Right ventricle myocardium inferior (tissue), 1 donor: ENCODE data around the gene TASOR. TPM values are rescaled to one million over a fixed set of nuclear protein-coding genes. Genes with fewer than 3 reads are reported as not detected.
A peak's percentile ranks its signal among the peaks of the same experiment; 100 is the strongest.

Source experiments
- ATAC-seq: fragments of 200-7000 bp; cut with Tn5 transposase; one replicate; pipeline ENCODE4 v1.9.1; 2020; ENCODE audit warnings: mild to moderate bottlenecking, moderate library complexity
- DNase-seq: peaks from one replicate; pipeline ENCODE4 v3.0.0; 2021; ENCODE audit errors: missing footprints
- intact Hi-C: fragments of 100-400 bp; cut with DNase I; formaldehyde crosslinking; loops from one replicate; pipeline ENCODE4 v1.11.0; 2022
- total RNA-seq: library from RNA; stranded (reverse); fragmentation: NEBNext Ultra II Directional; extraction: Animal tissue kit (Norgen Biotek cat#: 25700); gene quantifications from one replicate; pipeline ENCODE4 v1.2.1, GENCODE V29; 2021
- donor health status: DM: no; HTN: yes; CAD: no; lungs with severe emphysema.

The TASOR gene
- total RNA-seq, 1 donor from 2014 or later = 25.1 TPM

DNA sequence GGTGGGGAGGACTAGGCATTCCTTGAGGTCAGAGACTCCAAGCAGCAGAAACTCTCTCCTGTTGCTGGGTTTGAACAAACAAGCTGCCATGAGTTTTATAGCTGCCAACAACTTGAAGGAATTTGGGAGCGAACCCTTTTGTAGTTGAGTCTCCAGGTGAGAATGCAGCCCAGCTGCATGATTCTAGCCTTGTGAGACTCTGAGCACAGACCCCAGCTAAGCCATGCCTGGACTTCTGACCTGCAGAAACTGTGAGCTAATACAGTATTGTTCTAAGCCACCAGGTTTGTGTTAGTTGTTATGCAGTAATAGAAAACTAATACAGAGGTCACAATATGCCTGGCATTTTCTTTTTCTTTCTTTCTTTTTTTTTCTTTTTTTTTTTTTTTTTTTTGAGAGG, 6.2 kb upstream of the TASOR start:
- no peak for DNase-seq
- intact Hi-C loops = loop anchor here (10.0 kb wide), 1 partner anchor 465 kb away; no protein-coding TSS in a partner anchor
- ATAC-seq = no peak

- intact Hi-C loops = loop anchor here (10.0 kb wide), 1 partner anchor 467 kb away; no protein-coding TSS in a partner anchor
- DNase-seq (no peak), ATAC-seq (no peak)
These were observed 5.1 kb upstream of the TASOR start for GRCh38 chr3:56688191-56688590.

GRCh38 chr3:56684029-56684428, 964 bp upstream of the TASOR start:
- intact Hi-C loops = loop anchor here (10.0 kb wide), 1 partner anchor 471 kb away; no protein-coding TSS in a partner anchor
- ATAC-seq (no peak), DNase-seq (no peak)

DNA sequence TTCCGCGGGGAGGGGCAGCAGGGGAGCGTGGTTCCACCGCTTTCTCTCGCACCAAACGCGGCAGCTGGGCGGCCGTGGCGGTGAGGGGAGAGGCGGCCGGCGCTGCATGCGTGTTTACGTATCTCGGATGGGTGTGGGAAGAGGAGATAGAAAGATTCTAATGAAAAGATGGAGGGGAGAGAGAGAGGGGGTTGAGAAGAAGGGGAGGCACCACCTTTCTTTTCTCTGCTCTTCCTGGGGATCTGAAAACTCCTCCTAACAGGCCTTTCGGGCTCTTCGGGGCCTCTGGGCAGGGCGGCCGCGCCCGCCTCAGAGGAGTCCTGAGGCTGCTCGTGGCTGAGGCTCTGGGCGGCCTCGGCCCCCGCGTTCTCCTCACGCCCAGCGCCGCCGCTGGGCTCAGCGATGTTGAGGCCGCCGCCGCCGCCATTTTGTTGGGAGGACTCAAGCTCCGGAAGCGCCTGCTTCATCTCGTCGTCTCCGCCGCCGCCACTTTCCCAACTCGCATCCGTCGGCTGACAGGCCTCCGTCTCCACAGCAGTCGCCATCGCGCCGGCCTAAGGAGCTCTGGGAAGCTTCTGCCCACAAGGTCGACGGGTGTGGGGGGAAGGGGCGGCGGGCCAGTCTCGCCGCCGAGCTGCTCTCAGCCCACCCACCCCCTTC, 473 bp downstream of the TASOR start:
- peak; percentile 84 for ATAC-seq
- peak; percentile 88 for DNase-seq
- intact Hi-C loops = loop anchor here (10.0 kb wide), 1 partner anchor 472 kb away; no protein-coding TSS in a partner anchor

GRCh38 chr3:56681984-56682461, 1.0 kb downstream of the TASOR start:
- intact Hi-C loops = loop anchor here (10.0 kb wide), 1 partner anchor 473 kb away; no protein-coding TSS in a partner anchor
- DNase-seq (no peak), ATAC-seq (no peak)

- intact Hi-C loops = loop anchor here (10.0 kb wide), 1 partner anchor 475 kb away; no protein-coding TSS in a partner anchor
- ATAC-seq (no peak), DNase-seq (no peak)
These were observed 2.9 kb downstream of the TASOR start for GRCh38 chr3:56680054-56680580.

DNA sequence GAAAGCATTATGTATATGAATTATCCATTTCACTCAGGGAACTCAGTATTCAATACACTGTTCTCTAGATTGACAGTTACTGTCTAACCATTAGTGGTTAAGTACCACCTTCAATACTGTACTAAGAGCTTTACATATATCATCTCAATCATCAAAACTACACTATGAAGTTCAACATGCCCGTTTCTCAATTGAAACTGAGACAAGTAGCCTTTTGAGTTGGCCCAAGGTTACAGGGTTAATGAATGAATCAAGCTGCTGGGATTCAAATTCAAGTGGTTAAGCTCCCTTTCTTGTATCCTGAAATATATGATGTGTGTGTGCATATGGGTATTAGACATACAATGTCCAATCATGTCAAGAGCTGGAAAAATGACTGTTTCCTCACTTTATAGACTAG, 5.8 kb downstream of the TASOR start:
- ATAC-seq = no peak
- DNase-seq = no peak
- intact Hi-C loops = no loop called here

DNA sequence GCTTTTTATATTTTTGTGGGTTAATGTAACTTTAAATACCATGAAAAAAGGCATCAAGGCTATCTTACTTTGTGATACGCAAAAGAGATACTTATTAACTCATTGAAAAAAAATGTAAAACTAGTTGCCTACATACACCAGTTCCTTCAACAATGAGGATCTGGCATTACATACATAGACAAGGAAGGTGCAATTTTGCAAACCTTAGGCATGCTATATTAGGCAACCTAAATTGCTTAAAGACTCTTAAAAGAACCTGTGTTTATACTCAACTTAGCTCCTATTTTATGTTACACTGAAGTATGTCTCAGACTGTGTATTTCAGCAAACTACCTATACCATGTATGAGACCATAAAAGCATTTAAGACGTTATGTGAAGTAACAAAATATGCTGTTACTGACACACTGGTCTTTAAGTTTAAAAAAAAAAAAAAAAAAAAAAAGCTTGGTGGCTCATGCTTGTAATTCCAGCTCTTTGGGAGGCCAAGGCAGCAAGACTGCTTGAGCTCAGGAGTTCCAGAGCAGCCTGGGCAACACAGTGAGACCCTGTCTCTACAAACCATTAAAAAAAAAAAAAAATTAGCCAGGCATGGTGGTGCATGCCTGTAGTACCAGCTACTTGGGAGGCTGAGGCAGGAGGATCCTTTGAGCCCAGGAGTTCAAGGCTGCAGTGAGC, 9.1 kb downstream of the TASOR start:
- DNase-seq (no peak), ATAC-seq (no peak)
- intact Hi-C loops = no loop called here

DNA sequence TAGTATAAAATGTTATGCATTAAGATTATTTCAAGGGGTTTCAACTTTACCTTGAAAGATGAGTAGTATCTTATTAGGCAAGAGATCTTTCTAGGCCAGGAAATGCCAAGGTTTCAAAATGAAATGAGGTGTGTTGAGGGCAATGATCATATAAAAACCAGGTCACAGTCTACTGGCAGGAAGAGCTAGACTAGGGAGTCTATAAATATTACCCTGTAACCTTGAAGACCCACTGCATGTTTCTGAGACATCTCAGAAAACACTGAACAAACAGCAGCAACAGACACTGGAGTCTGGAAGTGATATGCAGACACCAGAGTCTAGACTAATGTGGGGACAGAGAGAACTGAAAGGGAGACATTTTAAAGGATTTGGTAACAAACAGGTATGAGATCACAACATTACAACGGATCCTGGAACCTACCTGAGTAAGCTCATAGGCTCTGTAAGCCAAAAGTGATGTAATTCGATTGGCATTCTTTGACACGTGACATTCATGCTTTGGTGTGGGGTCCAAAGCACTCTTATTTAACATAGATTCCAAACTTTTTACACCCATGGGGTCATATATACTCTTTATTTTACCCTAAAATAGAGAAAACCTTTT, 15.0 kb downstream of the TASOR start:
- intact Hi-C loops = no loop called here
- no peak for ATAC-seq
- DNase-seq = no peak

DNA sequence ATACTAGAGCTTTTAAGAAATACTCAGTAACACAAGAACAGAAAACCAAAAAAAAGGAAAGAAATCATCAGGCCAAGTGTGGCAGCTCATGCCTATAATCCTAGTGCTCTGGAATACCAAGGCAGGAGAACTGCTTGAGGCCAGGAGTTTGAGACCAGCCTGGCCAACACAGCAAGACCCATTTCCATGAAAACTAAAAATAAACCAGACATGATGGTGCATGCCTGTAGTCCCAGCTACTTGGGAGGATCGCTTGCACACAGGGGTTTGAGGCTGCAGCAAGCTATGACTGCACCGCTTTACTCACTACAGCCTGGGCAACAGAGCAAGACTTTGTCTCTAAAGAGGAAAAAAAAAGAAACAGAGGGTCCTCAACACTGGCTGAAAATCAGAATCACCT, 18.2 kb downstream of the TASOR start:
- ATAC-seq = no peak
- intact Hi-C loops = no loop called here

GRCh38 chr3:56655709-56656108, 27.4 kb downstream of the TASOR start:
- no peak for DNase-seq
- no peak for ATAC-seq
- intact Hi-C loops = no loop called here

More for the DNA sequence above, 18.2 kb downstream of the TASOR start:
- no peak for DNase-seq

DNA sequence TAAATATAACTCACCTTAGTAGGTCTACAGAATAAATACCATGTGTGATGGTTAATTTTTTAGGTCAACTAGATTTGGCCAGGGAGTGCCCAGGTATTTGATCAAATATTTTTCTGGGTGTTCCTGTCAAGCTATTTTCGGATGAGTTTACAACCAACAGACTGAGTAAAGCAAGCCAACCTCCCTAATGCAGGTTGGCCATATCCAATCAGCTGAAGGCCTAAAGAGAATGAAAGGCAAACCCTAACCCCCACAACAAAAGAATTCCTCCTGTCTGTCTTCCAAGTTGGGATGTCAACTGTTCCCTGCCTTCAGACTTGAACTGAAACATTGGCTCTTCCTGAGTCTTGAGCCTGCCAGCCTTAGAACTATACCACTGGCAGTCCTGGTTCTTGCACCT, 28.6 kb downstream of the TASOR start:
- DNase-seq (no peak), ATAC-seq (no peak)
- intact Hi-C loops = no loop called here

GRCh38 chr3:56645407-56645806, 37.7 kb downstream of the TASOR start:
- DNase-seq (no peak), ATAC-seq (no peak)
- intact Hi-C loops = no loop called here

- peak; percentile 72 for DNase-seq
- intact Hi-C loops = no loop called here
- ATAC-seq = peak; percentile 93
These were observed 49.2 kb downstream of the TASOR start for GRCh38 chr3:56633602-56634535.

Other genes starting within 250 kb of the TASOR start
- 0.76 TPM for gene ERC2, start 214.8 kb downstream of the TASOR start, total RNA-seq
- gene CCDC66, start 126.1 kb downstream of the TASOR start, total RNA-seq = 12.5 TPM
- gene ARHGEF3, start 118.7 kb upstream of the TASOR start, total RNA-seq = 19.0 TPM